ENCODE measurements around the gene UNC119B.

The UNC119B gene

DNA sequence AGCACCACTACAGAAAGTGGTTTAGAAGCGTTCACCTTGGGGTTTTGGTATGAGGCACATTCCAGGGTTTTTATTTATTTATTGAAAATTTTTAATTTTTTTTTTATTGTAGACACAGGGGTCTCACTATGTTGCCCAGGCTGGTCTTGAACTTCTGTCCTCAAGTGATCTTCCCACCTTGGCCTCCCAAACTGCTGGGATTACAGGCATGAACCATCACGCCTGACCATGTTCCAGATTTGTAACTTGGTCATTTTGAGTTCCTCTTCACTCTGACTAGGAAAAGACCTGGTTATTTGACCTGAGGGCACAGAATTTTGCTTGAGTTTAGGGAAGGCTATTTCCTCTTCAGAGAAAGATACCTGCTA is 20.2 kb upstream of the UNC119B start:
- Histone ChIP-seq H3K79me2 (ENCODE audit: control insufficient read depth, insufficient read depth, low read length, poor library complexity) (peaks cover 22% of the 10 kb centered on the region), H2BK120ac (ENCODE audit: insufficient read depth, low read length, poor library complexity) (no peak overlapping the region), H3K79me1 (ENCODE audit: low read length) (peaks cover 14% of the 10 kb centered on the region), H3K27me3 (ENCODE audit: insufficient read depth, low read length) (no peaks in the 10 kb centered on the region), H3K4me3 (ENCODE audit: low read depth, low read length) (no peak overlapping the region), H2BK5ac (ENCODE audit: low read depth, low read length, poor library complexity) (no peak overlapping the region), H3K23ac (ENCODE audit: low read length) (no peak overlapping the region), H2AK5ac (ENCODE audit: low read length) (no peak overlapping the region), H4K12ac (ENCODE audit: low read depth, low read length) (no peak overlapping the region), H2BK12ac (ENCODE audit: low read length) (no peak overlapping the region), H3K14ac (ENCODE audit: low read length) (no peak overlapping the region), H4K8ac (ENCODE audit: low read depth, low read length) (no peak overlapping the region), H3K18ac (ENCODE audit: low read length) (no peak overlapping the region), H4K91ac (ENCODE audit: low read depth, low read length) (no peak overlapping the region), H3K4ac (ENCODE audit: low read depth, low read length) (no peak overlapping the region), H3K36me3 (ENCODE audit: control insufficient read depth in 1 of 2, insufficient read depth in 2 of 2, low read length in 2 of 2) (peaks cover 9 to 17% of the 10 kb centered on the region in 2 experiments), H3K4me2 (ENCODE audit: low read length) (no peak overlapping the region), H3K9ac (ENCODE audit: low read length) (no peak overlapping the region), H3K27ac (ENCODE audit: low read depth, low read length) (no peak overlapping the region), H3K4me1 (ENCODE audit: control insufficient read depth in 1 of 2, insufficient read depth in 2 of 2, low read length in 2 of 2) (peaks cover 13 to 16% of the 10 kb centered on the region in 2 experiments), H3K9me3 (ENCODE audit: insufficient read depth, low read depth, low read length) (no peaks in the 10 kb centered on the region), H2AFZ (ENCODE audit: insufficient read depth, low read length, poor library complexity) (no peak overlapping the region)
- WGBS (ENCODE audit: extremely low coverage, insufficient coverage, insufficient read length), result no CpG with 5 or more reads among the region's 2 CpGs
- peak in 1 of 2 donors; percentile 23 for DNase-seq

DNA sequence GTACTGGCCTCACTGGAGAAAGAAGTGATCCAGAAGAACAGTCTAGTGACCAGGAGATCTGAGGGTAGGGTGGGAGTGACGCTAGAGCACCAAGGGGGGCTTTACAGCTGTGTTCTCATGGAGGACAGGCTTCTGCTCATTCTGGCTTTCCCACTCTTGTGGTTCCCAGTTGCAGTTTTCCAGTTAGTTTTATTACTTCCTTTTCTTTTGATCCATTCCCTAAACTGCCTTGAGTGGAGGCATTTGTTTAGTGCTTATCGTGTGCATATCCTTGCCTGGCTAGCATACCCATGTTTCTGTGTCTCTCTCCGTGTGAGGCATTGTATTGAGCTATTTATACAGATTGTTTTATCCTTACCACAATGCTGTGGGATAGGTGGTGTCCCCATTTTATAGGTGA is 19.3 kb upstream of the UNC119B start:
- no peaks in the 10 kb centered on the region for H3K27me3 ChIP-seq (ENCODE audit: insufficient read depth, low read length)
- peaks cover 22% of the 10 kb centered on the region for H3K79me2 ChIP-seq (ENCODE audit: control insufficient read depth, insufficient read depth, low read length, poor library complexity)
- no peak overlapping the region for H3K9ac ChIP-seq (ENCODE audit: low read length)
- no peak overlapping the region for H2BK12ac ChIP-seq (ENCODE audit: low read length)
- H2AK5ac ChIP-seq (ENCODE audit: low read length), result no peak overlapping the region
- H2AFZ ChIP-seq (ENCODE audit: insufficient read depth, low read length, poor library complexity), result no peak overlapping the region
- no CpG with 5 or more reads among the region's 3 CpGs for WGBS (ENCODE audit: extremely low coverage, insufficient coverage, insufficient read length)
- H2BK120ac ChIP-seq (ENCODE audit: insufficient read depth, low read length, poor library complexity), result no peak overlapping the region
- no peak overlapping the region for H3K23ac ChIP-seq (ENCODE audit: low read length)
- no peak overlapping the region for H4K91ac ChIP-seq (ENCODE audit: low read depth, low read length)
- no peak for DNase-seq
- H4K8ac ChIP-seq (ENCODE audit: low read depth, low read length), result no peak overlapping the region
- no peak overlapping the region for H2BK5ac ChIP-seq (ENCODE audit: low read depth, low read length, poor library complexity)
- peaks cover 9 to 24% of the 10 kb centered on the region in 2 experiments for H3K36me3 ChIP-seq (ENCODE audit: control insufficient read depth in 1 of 2, insufficient read depth in 2 of 2, low read length in 2 of 2)
- no peak overlapping the region for H3K14ac ChIP-seq (ENCODE audit: low read length)
- H3K4ac ChIP-seq (ENCODE audit: low read depth, low read length), result peak overlapping the region; percentile 51
- H3K9me3 ChIP-seq (ENCODE audit: insufficient read depth, low read depth, low read length), result no peaks in the 10 kb centered on the region
- peaks cover 13 to 16% of the 10 kb centered on the region in 2 experiments for H3K4me1 ChIP-seq (ENCODE audit: control insufficient read depth in 1 of 2, insufficient read depth in 2 of 2, low read length in 2 of 2)
- no peak overlapping the region for H3K4me3 ChIP-seq (ENCODE audit: low read depth, low read length)
- peaks cover 13% of the 10 kb centered on the region for H3K79me1 ChIP-seq (ENCODE audit: low read length)
- H3K27ac ChIP-seq (ENCODE audit: low read depth, low read length), result no peak overlapping the region
- no peak overlapping the region for H3K4me2 ChIP-seq (ENCODE audit: low read length)
- H3K18ac ChIP-seq (ENCODE audit: low read length), result no peak overlapping the region
- H4K12ac ChIP-seq (ENCODE audit: low read depth, low read length), result no peak overlapping the region

- Histone ChIP-seq H3K4me3 (ENCODE audit: low read depth, low read length) (no peak overlapping the region), H3K4me2 (ENCODE audit: low read length) (no peak overlapping the region), H3K9me3 (ENCODE audit: insufficient read depth, low read depth, low read length) (no peaks in the 10 kb centered on the region), H3K27me3 (ENCODE audit: insufficient read depth, low read length) (no peaks in the 10 kb centered on the region), H3K79me2 (ENCODE audit: control insufficient read depth, insufficient read depth, low read length, poor library complexity) (peaks cover 16% of the 10 kb centered on the region), H3K27ac (ENCODE audit: low read depth, low read length) (no peak overlapping the region), H4K12ac (ENCODE audit: low read depth, low read length) (no peak overlapping the region), H3K4ac (ENCODE audit: low read depth, low read length) (no peak overlapping the region), H2AK5ac (ENCODE audit: low read length) (no peak overlapping the region), H3K36me3 (ENCODE audit: control insufficient read depth in 1 of 2, insufficient read depth in 2 of 2, low read length in 2 of 2) (peaks cover 16 to 37% of the 10 kb centered on the region in 2 experiments), H2BK120ac (ENCODE audit: insufficient read depth, low read length, poor library complexity) (no peak overlapping the region), H3K18ac (ENCODE audit: low read length) (no peak overlapping the region), H3K23ac (ENCODE audit: low read length) (no peak overlapping the region), H2BK5ac (ENCODE audit: low read depth, low read length, poor library complexity) (no peak overlapping the region), H4K8ac (ENCODE audit: low read depth, low read length) (no peak overlapping the region), H3K9ac (ENCODE audit: low read length) (no peak overlapping the region), H2BK12ac (ENCODE audit: low read length) (no peak overlapping the region), H3K79me1 (ENCODE audit: low read length) (peaks cover 1% of the 10 kb centered on the region), H2AFZ (ENCODE audit: insufficient read depth, low read length, poor library complexity) (no peak overlapping the region), H3K4me1 (ENCODE audit: control insufficient read depth in 1 of 2, insufficient read depth in 2 of 2, low read length in 2 of 2) (peaks cover 13 to 16% of the 10 kb centered on the region in 2 experiments), H4K91ac (ENCODE audit: low read depth, low read length) (no peak overlapping the region), H3K14ac (ENCODE audit: low read length) (no peak overlapping the region)
- peak in 1 of 2 donors; percentile 19 for DNase-seq
- WGBS (ENCODE audit: extremely low coverage, insufficient coverage, insufficient read length), result no CpG with 5 or more reads among the region's 11 CpGs
Observed at GRCh38 chr12:120692524-120693033, 17.7 kb upstream of the UNC119B start.

GRCh38 chr12:120693848-120694247 is 16.4 kb upstream of the UNC119B start:
- Histone ChIP-seq H3K27ac (ENCODE audit: low read depth, low read length) (no peak overlapping the region), H3K14ac (ENCODE audit: low read length) (no peak overlapping the region), H2BK12ac (ENCODE audit: low read length) (no peak overlapping the region), H3K79me1 (ENCODE audit: low read length) (no peaks in the 10 kb centered on the region), H4K12ac (ENCODE audit: low read depth, low read length) (no peak overlapping the region), H3K4me3 (ENCODE audit: low read depth, low read length) (no peak overlapping the region), H3K27me3 (ENCODE audit: insufficient read depth, low read length) (no peaks in the 10 kb centered on the region), H2AK5ac (ENCODE audit: low read length) (no peak overlapping the region), H4K8ac (ENCODE audit: low read depth, low read length) (no peak overlapping the region), H3K4ac (ENCODE audit: low read depth, low read length) (no peak overlapping the region), H3K9me3 (ENCODE audit: insufficient read depth, low read depth, low read length) (no peaks in the 10 kb centered on the region), H2BK5ac (ENCODE audit: low read depth, low read length, poor library complexity) (no peak overlapping the region), H3K9ac (ENCODE audit: low read length) (no peak overlapping the region), H3K79me2 (ENCODE audit: control insufficient read depth, insufficient read depth, low read length, poor library complexity) (peaks cover 8% of the 10 kb centered on the region), H2AFZ (ENCODE audit: insufficient read depth, low read length, poor library complexity) (no peak overlapping the region), H3K4me2 (ENCODE audit: low read length) (no peak overlapping the region), H3K18ac (ENCODE audit: low read length) (no peak overlapping the region), H2BK120ac (ENCODE audit: insufficient read depth, low read length, poor library complexity) (no peak overlapping the region), H3K36me3 (ENCODE audit: control insufficient read depth in 1 of 2, insufficient read depth in 2 of 2, low read length in 2 of 2) (peaks cover 23 to 49% of the 10 kb centered on the region in 2 experiments), H3K23ac (ENCODE audit: low read length) (no peak overlapping the region), H4K91ac (ENCODE audit: low read depth, low read length) (no peak overlapping the region), H3K4me1 (ENCODE audit: control insufficient read depth in 1 of 2, insufficient read depth in 2 of 2, low read length in 2 of 2) (peaks cover 7% of the 10 kb centered on the region in 2 experiments)
- no peak for DNase-seq
- no CpG with 5 or more reads among the region's 4 CpGs for WGBS (ENCODE audit: extremely low coverage, insufficient coverage, insufficient read length)
